NCI-H1092 (cell line): Measurements from ENCODE around the gene MXD1.

ENCODE experiments used
- DNase-seq: peaks from one replicate; lab custom pipeline; 2025; lab: John Stamatoyannopoulos, UW

Gene MXD1

DNA sequence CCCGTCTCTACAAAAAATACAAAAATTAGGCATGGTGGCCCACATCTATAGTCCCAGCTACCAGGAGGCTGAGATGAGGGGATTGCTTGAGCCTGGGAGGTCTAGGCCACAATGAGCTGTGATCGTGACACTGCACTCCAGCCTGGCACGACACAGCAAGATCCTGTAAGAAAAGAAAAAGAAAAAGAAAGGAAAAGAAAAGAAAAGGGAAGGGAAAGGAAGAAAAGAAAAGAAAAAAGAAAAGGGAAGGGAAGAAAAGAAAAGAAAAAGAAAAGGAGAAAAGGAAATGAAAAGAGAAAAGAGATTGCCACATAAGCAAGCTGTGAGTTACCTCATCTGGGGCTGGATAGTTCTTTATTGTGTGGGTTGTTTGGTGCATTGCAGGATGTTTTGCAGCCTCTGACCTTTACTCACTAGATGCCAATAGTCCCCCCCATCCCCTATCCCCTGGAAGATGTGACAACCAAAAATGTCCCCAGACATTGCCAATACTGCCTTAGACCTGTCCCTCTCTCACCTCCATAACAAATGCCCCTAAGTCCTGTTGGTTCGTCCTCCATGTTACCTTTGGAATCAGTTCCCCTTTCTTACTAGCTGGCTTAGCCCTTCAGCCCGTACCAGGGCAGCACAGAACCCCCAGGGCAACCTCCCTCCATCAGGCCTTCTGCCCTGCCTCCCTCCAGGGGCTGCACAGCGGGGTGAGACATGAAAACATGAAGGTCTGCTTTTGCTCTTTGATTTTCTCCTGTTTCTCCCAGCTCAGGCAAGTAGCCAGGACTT is 37.6 kb downstream of the MXD1 start:
- DNase-seq, result no peak

DNA sequence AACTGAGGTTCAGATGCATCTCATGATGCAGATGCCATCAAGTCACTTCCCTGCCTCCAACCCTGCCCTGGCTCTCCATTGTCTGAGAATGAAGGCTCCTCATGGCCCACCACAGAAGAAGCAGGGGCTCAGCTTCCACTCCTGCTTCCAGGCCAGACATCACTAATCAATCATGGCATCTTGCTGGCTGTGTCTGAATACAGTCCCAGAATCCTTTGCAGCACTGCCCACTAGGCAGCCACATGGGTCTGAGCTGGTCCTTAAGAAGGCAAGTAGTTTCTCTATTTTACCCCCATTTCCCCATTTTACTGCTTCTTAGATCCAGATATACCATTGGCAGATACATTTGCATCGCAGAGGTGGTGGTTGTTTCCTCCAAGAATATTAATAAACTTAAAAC is 39.2 kb downstream of the MXD1 start:
- no peak for DNase-seq

DNA sequence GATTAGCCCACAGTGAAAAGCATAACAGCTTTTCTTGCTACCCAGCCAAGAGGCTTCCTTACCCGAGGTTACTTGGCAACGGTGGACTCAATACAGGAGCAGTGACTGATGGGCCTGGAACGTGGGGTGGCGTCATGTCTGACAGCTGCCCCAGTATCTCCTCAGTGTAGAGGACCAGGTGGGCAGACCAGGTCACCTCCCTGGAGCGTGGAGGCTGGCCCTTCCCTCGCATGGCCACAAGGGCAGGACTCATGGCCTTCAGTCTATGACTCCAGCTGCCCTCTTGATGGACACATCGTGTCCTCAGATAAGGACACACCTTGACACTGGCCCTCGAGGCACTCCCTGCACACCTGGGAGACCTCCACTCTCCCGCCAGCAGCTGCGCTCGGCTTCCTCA is 40.1 kb downstream of the MXD1 start:
- DNase-seq, result no peak

DNA sequence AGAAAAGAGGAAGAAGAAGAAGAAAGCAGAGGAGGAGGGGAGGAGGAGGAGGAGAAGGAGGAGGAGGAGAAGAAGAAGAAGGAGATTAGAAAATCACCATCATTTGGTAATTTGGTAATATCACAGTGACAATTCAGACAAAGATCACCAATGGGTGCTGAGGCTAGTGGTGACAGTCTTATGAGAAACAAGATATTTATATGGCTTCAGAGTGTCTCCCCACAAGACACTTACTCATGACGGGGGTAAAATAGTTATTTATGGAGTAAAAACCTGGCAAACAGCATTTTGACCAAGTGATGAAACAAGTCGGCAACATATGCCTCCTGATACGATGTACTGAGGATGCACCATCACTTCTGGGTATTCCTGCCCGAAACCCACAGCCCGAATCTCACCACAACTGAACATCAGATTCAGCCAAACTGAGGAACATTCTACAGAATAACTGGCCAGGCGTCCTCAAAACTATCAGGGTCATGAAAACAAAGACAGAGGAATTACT is 41.6 kb downstream of the MXD1 start:
- no peak for DNase-seq

DNA sequence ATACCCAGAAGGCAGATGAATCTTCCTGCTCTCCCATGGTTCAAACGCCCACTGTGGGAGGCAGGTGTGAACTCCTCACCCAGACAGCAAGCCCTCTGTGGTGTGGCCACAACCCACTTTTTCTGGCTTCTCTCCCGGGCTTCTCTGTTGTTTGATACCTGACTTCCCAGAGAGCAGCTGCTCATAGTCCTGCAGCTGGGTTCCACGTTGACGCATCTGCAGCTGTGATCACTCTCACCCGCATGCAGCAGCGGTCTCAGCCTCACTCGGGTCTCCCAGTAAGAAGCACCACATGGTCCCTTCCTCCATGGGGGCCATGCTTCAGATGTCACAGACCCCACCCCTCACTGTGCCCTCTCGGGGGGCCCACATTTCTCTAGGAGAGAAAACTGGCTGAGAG is 43.1 kb downstream of the MXD1 start:
- DNase-seq, result no peak

DNA sequence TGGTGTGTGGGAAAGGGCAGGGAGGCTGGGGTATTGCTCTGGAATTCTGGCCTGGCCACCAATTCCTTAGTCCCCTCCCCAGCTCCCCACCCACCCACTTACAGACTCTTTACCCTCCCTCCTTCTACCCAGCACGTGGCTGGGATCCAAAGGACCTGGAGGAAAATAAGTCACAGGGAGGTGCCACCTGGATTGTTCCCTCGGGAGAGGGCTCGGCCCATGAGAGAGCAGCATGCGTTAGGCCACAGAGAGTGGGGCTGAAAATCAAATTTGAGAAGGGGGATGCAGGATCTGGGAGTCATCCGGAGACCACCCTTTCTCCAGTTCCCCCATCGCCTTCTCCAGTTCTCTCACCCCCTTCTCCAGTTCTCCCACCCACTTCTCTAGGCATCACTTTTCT is 43.6 kb downstream of the MXD1 start:
- no peak for DNase-seq

DNA sequence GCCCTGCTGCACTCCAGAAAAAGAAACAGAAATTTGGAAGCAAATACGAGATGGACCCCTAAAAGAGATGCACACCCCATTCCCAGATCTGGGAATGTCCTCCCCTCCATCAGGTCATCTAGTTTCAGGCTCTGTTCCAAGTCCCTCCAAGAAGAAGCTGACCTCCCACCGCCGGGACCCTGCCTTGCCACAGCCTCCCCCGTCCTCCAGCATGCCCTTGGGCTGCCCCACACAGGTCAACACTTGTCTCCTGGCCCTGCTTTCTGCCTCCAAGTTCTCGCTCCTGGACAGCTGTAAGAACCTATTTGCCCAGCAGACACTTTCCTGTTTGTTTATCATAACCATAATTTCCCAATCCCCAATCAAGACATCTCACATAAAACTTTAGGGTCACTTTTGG is 44.5 kb downstream of the MXD1 start:
- DNase-seq, result no peak

DNA sequence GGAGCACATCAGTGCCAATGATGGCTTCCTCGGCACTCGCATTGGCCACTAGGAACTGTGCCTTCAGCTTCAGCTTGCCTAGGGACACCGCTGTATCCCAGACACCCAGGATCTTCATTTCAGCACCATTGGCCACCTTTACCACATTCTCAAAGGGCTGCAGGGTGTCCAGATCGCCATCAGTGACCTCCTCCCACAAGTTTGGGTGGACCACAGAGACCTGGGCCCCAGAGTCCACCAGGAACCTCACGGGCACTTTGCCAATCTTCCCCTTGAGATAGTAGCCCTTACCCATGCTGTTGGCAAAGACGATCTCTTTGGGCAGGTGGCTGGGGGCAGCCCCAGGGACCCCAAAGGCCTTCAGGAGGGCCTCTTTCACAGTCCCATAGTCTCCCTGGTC is 45.9 kb downstream of the MXD1 start:
- DNase-seq, result no peak

DNA sequence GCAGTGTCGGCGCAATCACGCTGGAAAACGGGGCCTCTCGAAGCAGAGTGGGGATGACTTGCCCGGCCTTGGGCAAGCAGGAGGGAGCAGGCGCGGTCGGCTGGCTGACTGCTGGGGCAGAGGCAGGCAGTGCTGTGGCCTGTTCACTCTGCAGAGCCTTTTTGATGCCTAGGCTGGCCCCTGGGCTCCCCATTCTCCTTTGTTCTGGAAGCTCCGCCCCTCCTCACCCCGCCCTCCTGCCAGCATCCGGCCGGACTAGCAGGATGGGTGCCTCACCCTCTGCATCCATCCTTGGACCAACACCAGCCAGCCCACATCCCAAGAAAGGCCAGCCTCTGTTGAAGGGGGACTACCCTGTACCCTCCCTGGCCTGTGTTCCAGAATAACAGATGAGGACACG is 46.6 kb downstream of the MXD1 start, which contains the start of gene ASPRV1:
ASPRV1 (minus strand) TSS at position 136 of the 400 bp plus-strand sequence. CDS start 195 bp downstream, outside the sequence.
- DNase-seq, result no peak

DNA sequence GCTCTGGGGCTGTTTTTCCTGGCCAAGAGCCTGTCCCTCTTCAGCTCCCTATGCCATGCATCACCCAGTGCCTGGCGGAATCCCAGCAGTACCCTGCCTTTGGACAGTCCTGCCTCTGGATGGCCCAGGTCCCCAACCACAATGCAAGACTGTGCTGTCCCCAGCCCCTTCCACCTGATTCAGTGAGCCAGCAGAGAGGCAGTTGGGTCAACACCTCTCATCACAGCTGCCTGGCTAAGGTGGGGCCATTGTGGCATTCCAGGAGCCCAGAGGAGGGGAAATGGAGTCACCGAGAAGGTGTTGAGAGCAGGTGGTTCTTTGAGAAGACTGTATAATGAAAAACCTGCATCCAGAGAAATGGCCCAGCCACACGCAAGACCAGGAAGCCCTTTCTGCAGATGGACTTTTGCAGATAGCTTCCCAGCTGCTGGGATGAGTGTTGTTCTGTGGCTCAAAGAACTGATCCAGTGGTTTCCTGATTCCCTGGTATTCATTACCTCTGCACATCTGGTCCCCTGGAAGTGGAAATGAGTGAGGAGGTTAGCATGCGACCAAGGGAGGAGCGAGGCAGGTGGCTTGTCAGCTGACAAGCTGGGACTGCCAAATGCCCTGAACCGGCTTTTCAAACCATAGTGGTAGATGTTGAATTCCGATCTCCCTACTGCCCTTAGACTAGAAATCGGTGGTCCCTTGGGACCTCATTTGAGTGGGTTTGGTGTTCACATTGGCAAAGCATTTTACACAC is 48.2 kb downstream of the MXD1 start:
- no peak for DNase-seq

DNA sequence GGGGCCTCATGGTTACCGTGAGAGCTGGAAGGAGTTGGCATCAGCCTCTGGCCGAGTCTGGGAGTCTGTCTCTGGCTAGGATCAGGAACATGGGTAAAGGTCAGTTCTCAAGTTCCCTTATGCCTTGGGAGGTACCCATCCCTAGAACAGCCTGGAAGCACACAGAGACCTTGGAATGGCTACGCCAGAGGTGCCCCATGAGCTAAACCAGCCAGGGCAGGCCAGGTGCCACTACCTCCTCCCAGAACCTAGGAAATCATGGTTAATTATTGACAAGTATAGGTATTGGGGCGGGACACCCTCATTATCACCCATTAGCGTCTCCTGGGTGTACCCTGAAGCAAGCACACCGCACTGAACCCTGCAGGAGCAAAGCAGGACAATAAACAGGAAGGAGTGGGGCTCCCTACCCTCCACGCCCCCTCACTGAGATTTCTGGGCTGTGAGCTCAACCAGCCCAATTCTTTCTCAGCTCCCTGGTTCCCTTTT is 49.5 kb downstream of the MXD1 start:
- no peak for DNase-seq

DNA sequence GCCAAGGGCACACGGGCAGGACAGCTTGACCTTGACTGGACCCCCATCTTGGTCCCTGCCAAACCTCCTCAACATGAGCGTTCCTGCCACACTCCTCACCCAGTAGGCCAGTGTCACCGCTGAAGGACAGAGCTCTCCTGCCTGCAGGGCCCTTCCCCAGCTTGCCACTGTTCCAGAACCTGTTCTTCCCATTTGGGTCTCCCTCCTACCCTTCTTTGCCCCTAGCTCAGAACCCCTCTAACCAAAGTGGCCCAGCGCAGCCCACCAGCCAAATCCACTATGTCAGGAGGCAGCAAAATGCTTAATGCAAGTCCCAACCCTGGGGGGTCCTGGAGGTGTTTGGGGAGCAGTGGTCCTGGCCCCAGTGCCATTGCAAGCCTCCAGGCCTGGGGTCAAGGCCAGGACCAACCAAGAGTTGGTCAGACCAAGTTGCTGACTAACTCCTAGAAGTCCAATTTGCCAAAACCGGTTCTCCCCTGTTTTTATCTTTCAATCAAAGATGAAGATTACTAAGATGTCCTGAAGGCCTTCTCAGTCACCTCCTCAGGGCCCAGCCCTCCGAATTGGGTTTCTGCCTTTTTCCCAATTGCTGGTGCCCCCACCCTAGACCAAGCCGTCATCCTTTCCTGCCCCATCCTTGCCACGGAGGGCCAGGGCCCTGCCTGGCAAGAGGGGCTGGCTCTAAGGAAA is 51.0 kb downstream of the MXD1 start:
- DNase-seq, result no peak

DNA sequence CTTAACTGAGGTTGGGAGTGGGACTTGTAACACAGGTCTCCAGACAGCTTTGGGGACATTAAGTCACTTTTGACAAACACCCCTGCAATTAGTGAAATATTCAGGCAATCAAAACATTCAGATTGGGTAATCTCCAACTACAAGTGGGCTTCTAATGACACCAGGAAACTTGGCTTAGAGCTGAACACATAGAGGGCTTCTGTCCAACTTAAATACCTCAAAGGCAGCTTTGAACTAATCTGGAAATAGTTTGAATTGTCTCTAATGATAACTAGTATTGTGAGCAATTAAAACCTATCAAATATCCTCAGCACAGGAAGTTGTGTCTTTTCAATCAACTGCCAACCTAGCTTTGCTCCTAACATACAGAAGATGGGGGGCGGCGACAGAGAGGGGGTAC is 51.6 kb downstream of the MXD1 start:
- no peak for DNase-seq

DNA sequence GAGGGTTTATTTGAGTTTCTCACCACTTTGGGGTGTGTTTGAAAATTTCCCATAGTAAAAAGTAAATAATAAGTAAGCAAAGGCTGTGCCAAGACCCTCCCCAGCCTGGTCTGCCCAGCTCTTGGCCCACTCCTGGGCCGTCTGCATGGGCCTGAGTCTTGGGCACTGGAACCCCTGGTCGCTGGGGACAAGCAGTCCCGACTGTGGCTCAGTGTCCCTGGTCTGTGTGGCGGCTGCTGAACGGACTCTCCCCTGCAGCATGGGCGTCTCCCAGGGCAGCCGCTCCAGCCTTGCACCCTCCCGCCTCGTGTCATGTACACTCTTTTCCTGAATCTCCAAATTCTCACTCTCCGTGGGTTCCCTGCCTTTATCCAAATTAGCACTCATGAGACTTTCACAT is 53.7 kb downstream of the MXD1 start:
- DNase-seq, result no peak

DNA sequence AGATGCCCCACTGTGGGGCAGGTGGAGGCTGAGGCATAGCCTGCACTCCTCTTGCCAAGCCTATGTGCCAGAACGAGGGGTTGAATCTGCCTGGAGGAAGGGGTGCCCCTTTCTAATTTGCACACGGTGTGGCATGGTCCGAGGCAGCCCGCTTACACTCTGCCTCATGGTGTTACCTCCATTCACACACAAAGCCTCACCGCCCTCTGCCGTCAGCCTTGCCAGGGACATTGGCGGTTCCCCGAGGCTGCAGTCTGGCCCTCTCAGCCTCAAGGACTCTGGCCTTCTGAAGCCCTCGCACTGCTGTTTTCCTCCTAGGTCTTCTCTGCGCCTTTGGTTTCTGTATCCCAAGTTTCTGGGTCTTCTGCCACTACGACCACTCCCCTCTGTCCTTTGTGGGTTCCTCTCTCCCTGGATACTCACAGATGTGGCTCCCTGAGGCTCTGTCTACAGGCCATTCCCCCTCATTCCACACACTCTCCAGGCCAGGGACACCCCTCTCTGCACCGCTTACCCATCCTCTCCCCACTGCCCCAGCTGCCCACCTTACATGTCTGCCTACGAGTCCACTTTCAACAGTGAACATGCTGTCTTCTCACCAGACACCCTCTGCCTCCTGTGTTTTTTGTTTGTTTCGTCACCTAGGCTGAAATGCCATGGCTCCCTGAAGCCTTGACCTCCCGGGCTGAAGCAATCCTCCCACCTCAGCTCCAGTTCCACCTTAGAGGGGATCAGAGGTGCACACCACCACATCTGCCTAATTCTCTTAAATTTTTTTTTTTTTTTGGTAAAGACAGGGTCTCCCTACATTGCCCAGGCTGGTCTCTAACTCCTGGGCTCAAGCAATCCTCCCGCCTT is 54.4 kb downstream of the MXD1 start:
- DNase-seq, result no peak

DNA sequence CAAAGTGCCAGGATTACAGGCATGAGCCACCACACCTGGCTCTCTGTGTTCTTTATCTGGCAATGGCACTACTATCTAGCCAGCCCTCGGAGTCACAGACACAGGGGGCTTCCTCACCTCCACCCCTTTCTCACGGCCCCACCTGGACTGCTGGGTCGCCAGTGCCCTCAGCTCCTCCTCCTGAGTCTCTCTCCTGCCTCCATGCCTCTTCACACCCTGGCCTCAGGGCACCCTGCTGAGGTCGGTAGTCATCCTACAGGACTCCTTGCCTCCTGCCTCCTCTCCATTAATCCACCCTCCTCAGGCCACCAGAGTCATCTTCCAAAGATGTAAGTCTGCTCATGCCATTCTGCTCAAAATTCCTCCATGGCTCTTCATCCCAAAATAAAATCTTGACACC is 55.1 kb downstream of the MXD1 start:
- no peak for DNase-seq

DNA sequence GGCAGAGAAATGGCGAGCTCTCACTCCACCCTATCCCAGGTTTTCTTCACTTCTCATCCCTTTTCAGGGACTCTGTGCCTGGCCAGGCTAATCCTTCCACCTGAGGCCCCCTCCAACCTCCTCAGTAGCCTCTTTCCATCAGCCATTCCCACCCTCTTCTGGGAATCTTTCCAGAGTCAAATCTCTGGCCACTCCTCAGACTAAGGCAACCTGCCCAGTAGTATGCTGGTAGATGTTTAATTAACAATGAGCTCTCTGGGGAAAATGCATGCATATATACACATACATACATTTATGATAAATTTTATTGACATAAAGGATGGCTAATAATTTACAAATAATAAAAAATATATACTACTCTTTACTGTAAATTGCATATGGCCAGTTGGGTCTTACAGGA is 57.9 kb downstream of the MXD1 start:
- no peak for DNase-seq

DNA sequence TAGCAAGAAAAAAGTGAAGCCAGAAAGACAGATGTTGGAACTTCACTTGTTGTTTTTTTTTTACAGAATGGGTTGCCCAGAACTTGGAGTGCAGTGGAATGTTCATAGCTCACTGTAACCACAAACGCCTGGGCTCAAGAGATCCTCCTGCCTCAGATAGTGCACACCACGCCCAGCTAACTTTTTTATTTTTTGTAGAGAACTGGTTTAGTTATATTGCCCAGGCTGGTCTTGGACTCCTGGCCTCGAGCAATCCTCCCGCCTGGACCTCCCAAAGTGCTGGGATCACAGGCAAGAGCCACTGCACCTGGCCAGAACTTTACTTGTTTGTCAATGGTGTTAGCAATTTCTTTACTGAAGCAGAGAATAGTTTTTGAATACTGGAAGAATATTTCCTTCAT is 58.4 kb downstream of the MXD1 start:
- DNase-seq, result no peak

DNA sequence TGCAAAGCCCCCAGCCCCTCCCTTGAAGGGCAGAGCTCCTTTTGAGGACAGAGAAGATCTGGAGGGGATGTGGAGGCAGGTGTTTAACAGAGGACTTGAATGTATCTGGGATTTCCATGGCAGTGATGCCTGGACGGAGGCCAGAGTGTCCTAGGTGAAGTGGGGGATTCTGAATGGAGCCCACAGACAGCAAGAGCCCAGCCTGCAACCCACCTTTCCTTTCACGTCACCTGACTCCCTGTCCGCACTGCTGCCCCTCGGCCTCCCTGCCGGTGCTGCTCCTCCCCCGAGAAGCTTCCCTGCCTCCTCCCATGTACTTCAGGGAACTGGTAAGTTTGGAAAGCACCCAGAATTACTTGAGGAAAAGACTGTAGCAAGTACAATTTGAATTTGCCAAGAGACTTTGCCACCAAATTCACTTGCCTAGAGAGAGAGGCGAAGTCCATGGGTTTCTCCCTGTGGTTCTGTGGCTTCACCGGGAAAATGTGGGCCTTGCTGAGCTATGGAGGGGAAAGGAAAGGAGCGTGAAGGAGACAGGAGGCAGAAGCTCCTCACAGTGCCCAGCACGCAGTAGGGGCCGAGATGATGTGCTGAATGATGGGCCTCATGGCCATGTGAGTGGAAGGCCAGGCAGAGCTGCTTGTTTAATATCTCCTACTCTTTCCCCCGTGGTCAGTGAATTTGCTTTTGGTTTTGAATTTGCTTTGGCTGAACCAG is 60.4 kb downstream of the MXD1 start:
- DNase-seq, result no peak

DNA sequence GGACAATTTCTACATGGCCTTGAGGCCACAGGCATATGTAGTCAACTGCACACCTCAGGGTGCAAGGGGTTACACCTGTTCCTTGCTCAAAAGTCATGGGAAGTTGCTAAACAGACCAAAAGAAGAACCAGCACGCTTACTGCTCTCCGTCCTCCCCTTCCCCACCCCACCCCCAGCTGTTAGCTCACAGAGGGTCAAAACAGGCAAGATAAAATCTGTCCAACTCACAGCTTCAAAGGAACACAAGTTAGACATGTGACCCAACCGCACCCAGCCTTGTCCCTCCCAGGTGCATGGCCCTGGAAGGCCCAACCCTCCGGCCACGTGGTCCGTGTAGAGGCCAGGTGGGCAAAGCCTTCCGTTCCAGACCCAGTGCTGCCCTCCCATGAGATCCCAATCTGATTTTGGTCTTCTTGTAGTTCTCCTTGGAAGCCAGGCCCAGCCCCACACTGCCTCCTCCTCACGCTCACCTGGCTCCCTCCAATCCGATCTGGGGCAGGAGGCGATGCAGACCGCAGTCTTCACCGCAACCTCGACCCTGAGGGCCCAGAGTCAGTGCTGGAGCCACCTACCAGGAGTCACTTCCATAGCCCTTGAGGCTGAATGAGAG is 61.0 kb downstream of the MXD1 start:
- DNase-seq, result no peak

DNA sequence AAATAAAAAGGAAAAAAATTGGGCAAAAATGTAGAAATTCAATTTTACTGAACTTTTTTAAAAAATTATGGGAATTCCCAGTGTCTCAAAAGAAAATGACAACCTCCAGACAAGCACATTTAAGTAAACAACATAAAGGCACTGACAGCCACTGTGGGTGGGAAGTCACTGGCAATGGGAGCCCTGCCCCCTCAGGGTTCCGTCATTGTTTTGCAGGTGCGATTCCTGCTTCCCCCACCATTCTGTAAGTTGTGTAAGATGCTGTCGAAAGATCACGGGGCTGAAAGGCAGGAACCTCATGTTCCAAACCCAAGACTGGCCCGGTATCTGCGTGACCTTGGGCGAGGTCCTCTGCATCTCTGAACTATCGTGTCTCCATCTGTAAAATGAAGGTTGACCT is 62.3 kb downstream of the MXD1 start:
- no peak for DNase-seq
